ENCODE data around the gene GHRHR.

DNA sequence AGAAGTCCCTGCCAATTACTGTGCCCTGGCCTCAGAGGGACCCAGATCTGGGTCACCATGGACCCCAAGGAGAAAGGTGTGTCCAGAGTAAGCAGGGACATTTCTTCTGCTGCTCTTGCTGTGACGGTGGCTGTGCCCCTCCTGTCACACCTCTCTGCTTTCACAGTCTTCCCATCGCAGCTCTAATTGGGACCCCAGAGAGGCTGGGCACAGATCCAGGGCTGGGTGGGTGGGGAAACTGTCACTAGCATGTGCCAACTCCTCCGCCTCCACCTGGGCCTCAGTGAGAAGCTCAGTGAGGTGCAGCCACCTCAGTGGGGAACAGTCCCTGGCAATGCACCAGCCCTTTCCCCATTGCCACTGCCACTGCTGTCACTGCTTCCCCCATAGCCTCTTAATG is 51.1 kb downstream of the GHRHR start:
- TF ChIP-seq, protein P1, sequence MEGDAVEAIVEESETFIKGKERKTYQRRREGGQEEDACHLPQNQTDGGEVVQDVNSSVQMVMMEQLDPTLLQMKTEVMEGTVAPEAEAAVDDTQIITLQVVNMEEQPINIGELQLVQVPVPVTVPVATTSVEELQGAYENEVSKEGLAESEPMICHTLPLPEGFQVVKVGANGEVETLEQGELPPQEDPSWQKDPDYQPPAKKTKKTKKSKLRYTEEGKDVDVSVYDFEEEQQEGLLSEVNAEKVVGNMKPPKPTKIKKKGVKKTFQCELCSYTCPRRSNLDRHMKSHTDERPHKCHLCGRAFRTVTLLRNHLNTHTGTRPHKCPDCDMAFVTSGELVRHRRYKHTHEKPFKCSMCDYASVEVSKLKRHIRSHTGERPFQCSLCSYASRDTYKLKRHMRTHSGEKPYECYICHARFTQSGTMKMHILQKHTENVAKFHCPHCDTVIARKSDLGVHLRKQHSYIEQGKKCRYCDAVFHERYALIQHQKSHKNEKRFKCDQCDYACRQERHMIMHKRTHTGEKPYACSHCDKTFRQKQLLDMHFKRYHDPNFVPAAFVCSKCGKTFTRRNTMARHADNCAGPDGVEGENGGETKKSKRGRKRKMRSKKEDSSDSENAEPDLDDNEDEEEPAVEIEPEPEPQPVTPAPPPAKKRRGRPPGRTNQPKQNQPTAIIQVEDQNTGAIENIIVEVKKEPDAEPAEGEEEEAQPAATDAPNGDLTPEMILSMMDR (IDR thresholded peaks at IDR 0.05), result no peak
- TF ChIP-seq EP300 (IDR thresholded peaks at IDR 0.05) (no peak), POLR2A (IDR thresholded peaks at IDR 0.05) (no peak)
